HCT116 (cell line): ENCODE data around the gene RUNX2.

ENCODE experiments used
- POLR2A ChIP-seq: IDR thresholded peaks from 2 replicates; pipeline ENCODE4 v1.7.0; 2011; ENCODE audit warnings: borderline replicate concordance; ENCODE audit not compliant: insufficient read depth, insufficient read length; ENCODE audit errors: extremely low read depth
- RAD21 ChIP-seq: IDR thresholded peaks from 2 replicates; pipeline ENCODE4 v1.6.1; 2012; ENCODE audit warnings: low read depth, mild to moderate bottlenecking
- TCF7L2 ChIP-seq: IDR thresholded peaks from 2 replicates; pipeline ENCODE4 v1.7.0; 2011; ENCODE audit warnings: borderline replicate concordance, inconsistent platforms; ENCODE audit not compliant: insufficient read depth, insufficient read length; ENCODE audit errors: extremely low read depth
- TF ChIP-seq, protein P1 (sequence below), 3 experiments: fragments of 200-600 bp in 1 of 3; sonication (generic) in 1 of 3; IDR thresholded peaks in 2 of 3; conservative IDR thresholded peaks in 1 of 3; 2 replicates each; pipeline ENCODE4 v1.5.1; 2012 to 2017; ENCODE audit warnings: low read depth in 2 of 3, low read length in 2 of 3, antibody characterized with exemption in 1 of 3, borderline replicate concordance in 1 of 3, control low read depth in 1 of 3, mild to moderate bottlenecking in 1 of 3, mixed read lengths in 1 of 3, mixed run types in 1 of 3, moderate library complexity in 1 of 3; ENCODE audit not compliant: insufficient read depth in 1 of 3
- TF ChIP-seq, protein P2 (sequence below): IDR thresholded peaks from 2 replicates; pipeline ENCODE4 v1.6.1; 2012

DNA sequence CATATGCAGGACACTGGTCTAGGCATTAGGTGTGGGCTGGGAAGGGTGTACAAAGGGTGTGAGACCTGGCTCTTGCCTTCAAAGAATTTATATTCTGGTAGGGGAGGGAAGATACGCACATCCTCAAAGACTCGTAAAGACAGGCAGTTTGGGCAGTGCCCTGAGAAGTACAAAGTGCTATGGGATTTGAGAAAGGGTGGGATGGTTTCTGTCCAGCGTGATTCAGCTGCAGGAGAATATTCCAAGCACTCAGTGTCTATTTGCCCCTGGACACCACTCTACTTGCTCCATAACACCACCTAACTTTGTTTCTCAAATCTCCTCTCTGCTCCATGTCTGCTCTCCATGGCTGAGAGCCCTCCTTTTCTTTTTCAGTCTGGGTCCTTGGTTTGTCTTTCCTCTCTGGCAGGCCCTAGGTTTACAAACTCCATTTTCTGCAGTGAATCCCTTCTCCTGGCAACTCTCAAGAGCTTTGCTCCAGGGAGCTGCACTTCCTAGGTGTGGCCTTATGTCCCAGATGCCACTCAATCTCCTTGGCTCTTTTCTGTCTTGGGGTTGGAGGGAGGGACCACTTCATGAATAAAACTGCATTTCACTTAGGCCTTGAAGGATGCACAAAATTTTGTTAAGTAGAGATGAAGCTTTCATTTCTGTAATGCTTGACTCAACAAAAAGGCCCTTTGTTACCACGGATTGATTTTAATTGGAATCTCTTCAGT, 377.2 kb downstream of the RUNX2 start:
- TF ChIP-seq POLR2A (no peak), RAD21 (no peak), TCF7L2 (no peak)
- TF ChIP-seq, protein P1, sequence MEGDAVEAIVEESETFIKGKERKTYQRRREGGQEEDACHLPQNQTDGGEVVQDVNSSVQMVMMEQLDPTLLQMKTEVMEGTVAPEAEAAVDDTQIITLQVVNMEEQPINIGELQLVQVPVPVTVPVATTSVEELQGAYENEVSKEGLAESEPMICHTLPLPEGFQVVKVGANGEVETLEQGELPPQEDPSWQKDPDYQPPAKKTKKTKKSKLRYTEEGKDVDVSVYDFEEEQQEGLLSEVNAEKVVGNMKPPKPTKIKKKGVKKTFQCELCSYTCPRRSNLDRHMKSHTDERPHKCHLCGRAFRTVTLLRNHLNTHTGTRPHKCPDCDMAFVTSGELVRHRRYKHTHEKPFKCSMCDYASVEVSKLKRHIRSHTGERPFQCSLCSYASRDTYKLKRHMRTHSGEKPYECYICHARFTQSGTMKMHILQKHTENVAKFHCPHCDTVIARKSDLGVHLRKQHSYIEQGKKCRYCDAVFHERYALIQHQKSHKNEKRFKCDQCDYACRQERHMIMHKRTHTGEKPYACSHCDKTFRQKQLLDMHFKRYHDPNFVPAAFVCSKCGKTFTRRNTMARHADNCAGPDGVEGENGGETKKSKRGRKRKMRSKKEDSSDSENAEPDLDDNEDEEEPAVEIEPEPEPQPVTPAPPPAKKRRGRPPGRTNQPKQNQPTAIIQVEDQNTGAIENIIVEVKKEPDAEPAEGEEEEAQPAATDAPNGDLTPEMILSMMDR (IDR thresholded peaks at IDR 0.05 in 2 of 3, conservative IDR thresholded peaks at IDR 0.05 in 1 of 3; ENCODE audit: borderline replicate concordance in 1 of 3, insufficient read depth in 1 of 3, low read depth in 2 of 3, low read length in 2 of 3): no peak
- TF ChIP-seq, protein P2, sequence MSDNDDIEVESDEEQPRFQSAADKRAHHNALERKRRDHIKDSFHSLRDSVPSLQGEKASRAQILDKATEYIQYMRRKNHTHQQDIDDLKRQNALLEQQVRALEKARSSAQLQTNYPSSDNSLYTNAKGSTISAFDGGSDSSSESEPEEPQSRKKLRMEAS: no peak
